NK-92 (cell line): ENCODE results near the gene TOM1.

Experiments used
- DNase-seq: peaks from one replicate; lab custom pipeline; 2025; ENCODE audit not compliant: unreplicated experiment; lab: John Stamatoyannopoulos, UW

TOM1 gene

DNA sequence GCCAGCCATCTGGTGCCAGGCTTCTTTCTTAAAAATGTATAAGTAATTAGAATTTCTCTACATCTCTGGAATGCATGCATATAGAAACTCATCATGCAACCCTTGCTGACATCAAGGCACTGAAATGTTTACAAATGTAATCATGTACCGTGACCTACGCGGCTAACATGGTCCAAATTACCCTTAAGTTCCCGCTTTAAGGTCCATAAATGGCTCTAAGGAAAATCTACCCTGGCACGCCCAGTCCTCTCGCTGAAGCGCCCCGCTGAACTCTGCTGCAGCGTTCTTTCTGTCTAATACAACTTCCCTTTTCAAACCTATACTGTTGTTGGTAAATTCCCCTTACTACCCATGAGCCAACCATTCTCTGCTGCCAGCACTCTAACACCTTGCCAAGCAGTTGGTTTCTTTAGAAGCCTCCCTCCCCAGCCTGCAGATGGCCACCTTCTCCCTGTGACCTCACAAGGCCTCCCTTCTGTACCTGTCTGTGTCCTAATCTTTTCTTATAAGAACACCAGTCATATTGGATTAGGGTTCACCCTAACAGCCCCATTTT is 67.7 kb downstream of the TOM1 start:
- DNase-seq: no peak

DNA sequence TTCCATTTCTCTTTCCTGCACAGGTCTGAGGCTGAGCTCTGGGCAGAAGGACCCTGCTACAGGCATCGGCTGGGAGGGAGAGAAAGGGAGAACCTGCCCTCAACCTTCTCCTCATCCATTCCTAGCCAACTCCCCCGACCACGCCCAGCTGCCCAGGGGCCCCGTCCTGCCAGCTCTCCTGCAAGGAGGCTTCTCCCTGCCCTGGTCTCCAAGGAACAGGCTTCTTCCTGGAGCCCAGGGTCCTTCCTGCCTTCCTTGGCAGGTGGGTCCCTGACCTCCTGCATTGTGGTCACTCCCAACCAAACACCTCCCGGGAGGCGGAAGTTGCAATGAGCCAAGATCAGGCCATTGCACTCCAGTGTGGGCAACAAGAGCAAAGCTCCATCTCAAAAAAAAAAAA is 68.7 kb downstream of the TOM1 start:
- DNase-seq: no peak

DNA sequence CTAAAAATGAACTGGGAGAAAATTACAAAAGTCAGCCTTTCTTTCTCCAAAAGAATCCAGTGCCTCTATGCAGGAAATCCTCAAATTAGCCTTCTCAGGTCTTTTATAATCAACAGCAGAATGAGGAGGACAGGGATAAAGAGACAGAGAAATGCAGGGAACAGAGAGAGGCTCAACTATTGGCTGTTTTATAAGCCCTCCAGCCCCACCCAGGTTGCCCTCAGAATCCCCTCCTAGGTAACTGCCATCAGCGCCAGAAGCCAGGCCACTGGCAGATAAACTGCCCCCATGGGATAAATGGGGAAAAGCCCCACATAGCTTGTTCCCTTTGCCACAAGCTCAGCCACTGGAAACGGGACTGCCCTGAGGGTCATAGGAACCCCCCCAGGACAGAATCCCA is 70.3 kb downstream of the TOM1 start:
- no peak for DNase-seq

DNA sequence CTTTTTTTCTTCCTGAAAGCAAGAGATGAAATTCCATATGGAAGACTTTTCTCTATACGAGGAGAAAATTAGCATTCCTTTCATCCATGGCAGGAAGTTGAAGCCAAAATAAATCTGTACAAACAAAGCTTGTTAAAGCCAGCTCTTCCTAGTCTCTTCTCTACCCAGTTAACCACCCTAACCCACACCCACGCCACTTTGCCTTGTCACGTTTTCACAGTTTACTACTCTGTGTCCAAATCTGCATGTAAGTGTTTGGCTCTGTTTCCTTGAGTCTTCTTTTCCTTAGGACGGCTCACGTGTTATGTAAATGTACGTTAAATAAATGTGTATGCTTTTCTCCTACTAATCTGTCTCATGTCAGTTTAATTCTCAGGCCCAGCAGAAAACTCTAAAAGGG is 74.1 kb downstream of the TOM1 start:
- DNase-seq: no peak

DNA sequence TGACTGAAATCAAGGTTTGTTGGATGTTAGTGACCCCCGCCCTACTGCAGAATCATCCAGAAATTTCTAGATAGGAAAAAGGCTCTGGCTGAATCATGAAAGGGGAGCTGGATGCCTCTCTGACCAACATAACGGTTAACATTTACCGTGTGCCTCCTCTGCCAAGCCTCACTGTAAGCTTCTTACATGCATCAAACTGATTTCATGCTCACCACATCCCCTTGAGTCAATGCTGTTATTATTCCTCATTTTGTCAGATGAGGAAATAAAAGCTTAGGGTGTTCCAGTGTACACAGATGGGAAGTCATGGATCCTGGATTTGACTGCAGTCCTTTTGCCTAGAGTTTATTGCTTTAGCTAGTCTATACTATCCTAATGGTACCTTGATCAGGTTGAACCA is 75.3 kb downstream of the TOM1 start:
- DNase-seq: no peak

DNA sequence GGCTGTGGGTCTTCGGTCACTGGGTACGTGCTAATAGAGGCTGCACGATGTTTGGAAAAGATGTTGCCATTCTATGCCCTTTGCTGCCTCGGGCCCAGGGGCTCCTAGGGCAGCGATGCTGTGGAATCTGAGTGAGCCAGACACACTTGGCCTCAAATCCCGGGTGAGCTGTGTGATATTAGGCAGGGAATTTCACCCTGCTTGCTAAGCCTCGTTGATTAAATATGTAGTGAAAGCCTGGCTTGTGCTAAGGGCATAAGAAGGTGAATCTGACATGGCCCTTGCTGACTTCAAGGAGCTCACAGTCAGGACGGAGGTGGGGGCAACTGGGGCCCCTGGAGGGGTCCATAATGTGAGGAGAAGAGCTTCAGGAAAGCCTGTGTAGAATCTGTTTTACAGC is 75.8 kb downstream of the TOM1 start:
- no peak for DNase-seq

DNA sequence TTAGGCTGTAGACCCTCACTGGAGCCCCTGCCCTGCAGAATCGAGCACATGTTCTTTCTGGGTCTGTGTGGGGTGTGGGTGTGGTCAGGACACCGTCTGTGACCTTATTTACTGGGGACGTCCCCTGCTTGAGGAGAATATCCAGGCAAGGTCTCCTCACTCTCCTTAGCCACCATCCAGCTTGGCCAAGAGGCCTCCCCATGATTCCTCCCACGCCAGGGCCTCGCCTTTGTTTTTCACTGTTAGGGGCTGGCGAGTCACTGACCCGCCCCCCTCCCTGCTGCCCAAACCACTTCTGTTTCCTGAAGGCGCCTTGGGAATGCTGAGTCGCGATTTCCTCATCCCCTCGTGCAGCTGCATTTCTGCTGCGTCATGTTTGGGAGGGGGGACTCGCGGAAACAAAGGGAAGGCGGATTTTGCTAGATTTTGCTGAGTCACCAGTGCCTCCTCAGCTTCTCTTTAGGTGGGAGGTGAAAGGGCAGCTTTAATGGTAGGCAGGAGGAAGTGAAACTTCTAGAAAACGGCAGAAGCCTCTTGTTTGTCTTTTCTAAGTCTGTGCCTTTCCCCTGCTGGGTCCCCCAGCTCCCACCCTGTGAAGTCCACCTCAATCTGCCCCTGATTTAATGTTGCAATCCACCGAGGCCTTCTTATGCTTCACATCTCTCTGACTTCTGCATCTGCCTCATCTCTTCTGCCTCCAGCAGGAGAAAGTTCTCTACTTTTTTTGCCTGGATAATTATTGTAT is 77.2 kb downstream of the TOM1 start:
- DNase-seq: no peak

DNA sequence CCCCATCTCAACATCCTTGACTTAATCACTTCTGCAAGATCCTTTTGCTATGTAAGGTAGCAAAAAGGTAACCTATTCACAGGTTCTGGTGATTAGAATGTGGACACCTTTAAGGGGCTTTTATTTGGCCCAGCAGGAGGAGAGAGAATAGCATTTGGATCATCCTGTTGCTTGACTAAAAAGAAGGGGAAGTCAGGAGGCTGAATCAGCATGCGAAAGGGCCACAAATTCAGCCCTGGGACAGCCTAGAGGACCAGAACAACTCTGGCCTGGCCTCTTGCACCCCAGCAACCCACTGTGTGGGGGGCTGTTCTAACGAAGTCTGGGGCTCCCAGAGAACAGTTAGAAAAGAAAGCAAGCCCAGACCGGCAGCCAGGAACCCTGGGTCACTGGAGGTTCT is 78.0 kb downstream of the TOM1 start:
- DNase-seq: no peak

DNA sequence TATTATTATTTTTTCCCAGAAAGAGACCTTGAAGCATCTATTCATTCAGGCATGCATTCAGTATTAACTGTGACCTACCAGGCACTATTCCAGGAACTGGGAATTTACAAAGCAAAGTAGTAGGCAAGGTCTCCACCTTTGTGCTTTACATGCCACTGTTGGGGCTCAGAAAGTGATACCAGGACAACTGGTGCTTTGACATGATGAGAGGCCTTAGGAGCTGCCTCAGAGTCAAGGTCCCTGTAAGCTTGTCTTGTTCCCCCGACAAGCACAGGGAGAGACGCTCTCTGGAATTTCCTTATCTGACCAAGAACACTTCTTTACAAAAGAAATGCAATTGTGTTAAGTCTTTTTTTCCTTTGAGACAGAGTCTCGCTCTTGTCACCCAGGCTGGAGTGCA is 78.9 kb downstream of the TOM1 start:
- no peak for DNase-seq

DNA sequence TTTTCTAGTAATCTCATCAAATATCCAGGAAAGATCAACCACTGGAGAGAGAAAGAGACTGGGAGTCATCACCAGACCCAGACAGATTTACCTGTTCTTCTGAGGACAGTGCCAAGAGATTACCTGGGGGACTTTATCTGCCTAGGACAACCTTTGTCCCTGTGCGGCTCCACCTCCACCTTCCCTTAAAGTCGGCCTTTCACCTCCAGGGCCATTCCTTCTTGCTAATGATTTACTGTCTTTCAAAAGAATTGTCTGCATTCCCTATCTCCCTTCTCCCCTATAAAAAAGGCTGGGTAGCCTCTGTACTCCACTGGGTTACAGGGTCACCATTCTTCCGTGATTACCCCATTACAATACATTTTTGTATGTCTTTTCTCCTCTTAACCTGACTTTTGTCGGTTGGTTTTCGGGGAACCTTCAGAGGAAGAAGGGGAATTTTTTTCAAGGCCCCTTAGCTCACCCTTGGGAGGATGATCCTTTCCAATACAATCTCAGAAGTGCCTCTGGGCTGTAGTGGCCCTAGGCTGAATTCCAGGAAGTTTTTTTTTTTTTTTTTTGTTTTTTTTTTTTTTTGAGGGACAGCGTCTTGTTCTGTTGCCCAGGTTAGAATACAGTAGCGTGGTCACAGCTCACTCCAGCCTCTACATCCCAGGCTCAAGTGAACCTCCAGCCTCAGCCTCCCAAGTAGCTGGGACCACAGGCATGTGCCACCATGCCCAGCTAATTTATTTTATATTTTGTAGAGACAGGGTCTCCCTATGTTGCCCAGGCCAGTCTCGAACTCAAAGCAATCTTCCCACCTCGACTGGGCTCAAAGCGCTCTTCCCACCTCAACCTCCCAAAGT is 79.7 kb downstream of the TOM1 start:
- no peak for DNase-seq

DNA sequence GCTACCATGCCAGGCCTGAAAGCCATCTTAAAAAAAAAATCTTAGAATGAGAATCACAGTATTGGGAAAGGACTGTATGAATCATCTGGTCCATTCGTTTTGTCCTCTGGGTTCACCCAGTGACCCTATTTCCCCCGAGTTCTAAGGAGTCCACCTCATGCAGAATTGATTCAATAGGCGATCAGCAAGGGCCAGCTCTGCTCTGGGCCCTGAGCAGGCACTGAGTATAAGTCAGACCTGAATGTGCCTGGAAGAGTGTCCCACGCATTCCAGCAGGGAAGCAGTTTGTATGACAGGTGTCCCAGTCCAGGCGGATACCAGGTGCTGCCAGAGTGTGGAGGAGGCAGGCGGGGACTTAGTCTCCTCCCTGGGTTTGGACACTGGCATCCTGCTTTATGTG is 80.3 kb downstream of the TOM1 start:
- DNase-seq: no peak

DNA sequence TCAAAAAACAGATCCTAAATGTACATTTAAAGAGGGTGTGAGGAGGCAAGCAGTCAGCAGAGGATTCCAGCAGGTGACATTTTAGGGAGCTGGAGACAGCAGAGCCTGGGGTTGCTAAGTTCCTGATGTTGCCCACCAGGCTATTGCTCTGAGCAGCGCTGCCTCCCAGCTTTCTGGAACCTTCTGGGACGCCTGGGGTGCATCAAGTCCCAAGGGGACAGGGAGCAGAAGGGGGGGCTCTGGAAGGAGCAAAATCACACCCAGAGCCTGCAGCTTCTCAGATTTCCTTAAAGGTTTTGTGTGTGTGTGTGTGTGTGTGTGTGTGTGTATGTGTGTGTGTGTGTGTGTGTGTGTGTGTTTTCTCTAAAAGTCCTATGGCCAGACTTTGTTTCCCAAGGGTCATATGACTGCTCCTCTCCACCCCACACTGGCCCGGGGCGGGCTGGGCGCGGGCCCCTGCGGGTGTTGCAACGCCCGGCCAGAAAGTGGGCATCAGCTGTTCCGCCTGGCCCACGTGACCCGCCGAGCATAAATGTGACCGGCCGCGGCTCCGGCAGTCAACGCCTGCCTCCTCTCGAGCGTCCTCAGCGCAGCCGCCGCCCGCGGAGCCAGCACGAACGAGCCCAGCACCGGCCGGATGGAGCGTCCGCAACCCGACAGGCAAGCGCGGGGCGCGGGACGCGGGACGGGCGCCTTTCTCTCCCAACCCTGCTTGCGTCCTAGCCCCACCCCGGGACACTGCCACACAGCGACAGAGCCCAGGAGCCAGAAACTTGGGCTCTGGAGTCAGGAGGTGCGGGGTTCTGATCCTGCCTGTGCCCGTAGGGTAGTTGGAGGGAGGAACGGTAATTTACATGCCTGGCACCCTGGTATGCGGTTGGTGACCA is 81.1 kb downstream of the TOM1 start, which contains the start of gene HMOX1:
TSS of gene HMOX1 (plus strand) at position 560 of the 887 bp plus-strand sequence. CDS start at position 638, 78 bp downstream.
- no peak for DNase-seq

DNA sequence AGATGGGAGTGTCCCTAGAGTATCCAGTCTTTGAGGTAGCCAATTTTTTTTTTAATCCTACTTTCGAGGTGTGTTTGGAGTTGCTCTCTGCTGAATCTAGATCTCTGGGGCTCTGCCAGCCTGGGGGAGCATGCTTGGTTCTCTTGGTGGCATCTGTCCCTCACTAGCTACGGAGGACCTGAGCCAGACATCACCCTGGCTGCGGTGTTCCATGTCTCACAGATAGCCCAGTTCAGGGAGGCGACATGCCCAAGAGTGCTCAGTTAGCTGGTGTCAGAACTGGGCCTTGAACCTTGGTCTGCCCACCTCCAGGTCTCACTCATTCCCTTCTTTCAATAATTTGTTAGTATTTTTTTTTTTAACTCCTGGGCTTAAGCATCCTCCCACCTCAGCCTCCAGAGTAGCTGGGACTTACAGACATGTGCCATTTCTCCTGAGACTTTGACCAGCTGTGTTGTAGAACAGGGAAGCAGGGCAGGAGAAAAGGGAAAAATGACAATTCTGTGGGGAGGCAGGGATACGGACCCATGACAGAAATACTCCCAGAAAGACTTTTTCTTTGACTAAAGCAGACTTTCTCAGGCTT is 81.8 kb downstream of the TOM1 start:
- no peak for DNase-seq

DNA sequence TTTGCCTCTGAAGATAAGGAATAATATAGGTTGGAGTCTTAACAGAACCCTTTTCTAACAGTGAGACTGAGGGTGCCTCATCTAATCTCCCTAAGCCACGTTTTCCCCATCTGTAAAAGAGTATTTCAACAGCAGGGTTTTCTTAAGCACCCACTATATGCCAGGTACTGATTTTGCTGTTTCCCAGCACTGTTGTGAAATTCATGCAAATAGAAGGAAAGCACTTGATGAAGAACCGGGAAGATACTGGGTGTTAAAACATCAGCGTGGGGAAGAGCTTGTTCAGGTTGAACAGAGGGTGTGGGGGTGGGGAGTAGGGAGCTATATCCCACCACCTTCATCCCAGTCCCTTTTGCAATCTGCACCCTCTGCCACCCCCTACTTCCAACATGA is 84.0 kb downstream of the TOM1 start:
- no peak for DNase-seq

DNA sequence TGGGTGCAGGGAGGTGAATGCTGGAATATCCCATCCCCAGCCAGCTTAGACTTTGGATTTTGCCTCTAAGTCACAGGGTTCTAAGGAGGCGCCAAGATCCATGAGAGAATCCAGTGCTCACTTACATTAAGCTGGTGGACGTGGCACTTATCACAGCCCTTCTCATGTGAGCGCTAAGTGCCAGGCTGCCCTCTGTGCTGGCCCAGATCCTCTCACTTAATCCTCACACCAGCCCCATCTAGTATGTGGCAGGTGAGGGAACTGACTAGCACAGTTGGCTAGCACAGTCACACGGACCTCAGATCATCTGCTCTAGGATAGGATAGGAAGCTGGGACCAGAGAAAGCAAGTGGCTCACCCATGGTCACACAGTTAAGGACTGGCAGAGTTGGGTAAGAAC is 84.8 kb downstream of the TOM1 start:
- DNase-seq: no peak

DNA sequence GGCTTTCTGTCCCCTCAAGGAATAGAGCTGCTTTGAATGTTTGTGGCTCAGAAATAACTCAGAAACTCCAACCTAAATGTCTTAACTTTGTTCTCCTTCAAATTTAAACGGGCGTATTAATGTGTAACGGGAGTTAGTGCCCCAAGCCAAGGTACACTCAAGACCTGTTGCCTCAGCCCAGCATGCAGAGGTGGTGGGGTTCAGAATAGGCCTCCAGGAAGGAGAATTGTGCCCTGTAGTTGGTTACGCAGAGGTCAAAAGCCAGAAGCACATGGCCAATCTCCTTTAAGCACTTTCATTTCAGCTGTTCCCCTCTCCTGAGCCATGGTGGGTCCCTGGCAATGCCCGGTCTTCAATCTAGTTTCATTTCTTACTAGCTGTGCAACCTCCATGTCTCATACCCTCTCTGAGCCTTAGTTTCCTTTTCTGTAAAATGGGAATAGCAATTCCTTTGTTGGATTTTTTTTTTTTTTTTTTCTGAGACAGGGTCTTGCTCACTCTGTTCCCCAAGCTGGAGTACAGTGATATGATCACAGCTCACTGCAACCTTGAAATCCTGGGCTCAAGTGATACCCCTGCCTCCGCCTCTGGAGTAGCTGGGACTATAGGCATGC is 85.4 kb downstream of the TOM1 start:
- DNase-seq: no peak

DNA sequence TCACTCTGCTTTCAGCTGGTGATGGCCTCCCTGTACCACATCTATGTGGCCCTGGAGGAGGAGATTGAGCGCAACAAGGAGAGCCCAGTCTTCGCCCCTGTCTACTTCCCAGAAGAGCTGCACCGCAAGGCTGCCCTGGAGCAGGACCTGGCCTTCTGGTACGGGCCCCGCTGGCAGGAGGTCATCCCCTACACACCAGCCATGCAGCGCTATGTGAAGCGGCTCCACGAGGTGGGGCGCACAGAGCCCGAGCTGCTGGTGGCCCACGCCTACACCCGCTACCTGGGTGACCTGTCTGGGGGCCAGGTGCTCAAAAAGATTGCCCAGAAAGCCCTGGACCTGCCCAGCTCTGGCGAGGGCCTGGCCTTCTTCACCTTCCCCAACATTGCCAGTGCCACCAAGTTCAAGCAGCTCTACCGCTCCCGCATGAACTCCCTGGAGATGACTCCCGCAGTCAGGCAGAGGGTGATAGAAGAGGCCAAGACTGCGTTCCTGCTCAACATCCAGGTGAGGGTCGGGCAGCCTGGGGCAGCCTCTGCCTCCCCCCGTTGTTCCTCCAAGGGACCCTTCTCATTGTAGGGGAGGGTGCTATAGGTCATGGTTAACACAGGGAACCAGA is 87.1 kb downstream of the TOM1 start:
- DNase-seq: no peak

DNA sequence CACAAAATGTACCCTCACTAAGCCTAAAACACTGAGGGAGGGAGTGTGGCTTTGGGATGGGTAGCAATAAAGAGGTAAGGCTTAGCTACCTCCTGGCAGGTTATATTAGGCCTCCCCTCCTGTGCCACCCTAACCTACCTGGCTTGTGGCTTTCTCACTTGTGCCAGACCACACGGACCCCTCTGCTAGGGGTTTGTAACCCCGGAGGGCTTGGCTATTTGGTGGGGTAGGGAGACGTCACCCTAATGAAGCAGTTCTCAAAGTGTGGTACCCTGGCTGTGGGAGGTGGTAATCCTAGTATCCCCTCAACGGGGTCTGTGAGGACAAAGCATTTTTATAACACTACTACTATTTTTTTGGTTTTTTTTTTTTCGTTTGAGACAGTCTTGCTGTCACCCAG is 91.2 kb downstream of the TOM1 start:
- DNase-seq: no peak

DNA sequence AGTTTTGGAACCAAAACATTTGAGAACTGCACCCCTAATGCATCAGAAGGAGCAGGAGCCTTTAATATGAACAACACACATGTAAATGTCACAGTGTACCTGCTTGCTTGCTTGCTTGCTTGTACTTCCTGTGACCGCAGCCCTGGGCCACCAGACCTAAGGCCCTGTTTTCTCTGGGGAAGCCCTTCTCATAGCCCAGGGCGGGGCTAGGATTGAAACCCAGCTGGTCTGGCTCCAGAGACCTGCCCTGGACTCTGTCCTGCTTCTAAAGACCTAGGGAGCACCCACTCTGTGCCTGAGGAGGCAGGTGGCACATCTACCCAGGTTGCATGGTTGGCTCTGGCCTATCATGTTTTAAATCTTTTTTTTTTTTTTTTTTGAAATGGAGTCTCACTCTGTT is 92.7 kb downstream of the TOM1 start:
- no peak for DNase-seq
